Measurements from ENCODE around the gene LSM12.

DNA sequence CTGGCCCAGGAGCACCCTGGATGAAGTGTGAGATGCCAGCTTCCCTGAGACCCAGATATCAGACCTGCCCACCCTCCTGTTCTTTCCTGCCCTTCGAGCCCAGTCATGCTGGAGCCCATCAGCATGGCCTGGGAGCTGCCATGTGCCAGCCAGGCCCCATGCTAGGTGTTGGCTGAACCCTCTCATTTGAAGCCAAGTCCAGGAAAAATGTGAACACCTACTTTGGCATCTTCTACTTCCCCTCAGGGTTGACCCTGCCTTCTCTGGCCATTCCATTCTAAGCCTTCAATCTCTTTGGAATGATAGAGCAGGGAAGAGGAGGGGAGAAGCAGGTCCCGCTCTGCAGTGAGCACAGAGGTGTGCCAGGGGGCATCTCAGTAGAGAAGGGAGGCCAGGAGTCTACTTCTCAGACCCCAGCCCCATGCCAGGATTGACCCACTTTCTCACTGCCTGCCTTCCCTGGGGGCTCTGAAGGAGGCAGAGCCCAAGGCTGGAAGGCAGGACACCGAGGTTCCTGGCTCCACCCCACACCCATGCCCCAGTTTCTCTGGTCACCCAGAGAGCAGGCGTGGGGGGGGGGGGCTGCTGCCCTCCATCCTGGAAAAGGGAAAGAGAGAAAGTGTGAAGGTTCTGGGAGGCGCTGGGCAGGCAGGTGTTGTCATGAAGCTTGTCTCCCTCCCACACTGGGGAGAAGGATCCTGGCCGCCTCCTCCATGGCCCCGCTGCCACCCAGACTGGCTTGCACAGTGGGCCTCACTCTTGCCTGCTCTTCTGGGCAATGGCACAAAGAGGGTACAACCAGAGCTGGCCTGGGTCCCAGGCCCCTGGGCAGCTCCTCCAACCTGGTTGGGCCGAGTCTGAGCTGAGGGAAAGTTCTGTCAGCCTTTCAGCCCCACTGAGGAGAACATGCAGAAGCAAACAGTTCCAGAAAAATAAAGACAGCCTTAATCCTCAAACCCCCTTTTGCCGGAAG lies 47.7 kb upstream of the LSM12 start:
- TF ChIP-seq, protein P1, sequence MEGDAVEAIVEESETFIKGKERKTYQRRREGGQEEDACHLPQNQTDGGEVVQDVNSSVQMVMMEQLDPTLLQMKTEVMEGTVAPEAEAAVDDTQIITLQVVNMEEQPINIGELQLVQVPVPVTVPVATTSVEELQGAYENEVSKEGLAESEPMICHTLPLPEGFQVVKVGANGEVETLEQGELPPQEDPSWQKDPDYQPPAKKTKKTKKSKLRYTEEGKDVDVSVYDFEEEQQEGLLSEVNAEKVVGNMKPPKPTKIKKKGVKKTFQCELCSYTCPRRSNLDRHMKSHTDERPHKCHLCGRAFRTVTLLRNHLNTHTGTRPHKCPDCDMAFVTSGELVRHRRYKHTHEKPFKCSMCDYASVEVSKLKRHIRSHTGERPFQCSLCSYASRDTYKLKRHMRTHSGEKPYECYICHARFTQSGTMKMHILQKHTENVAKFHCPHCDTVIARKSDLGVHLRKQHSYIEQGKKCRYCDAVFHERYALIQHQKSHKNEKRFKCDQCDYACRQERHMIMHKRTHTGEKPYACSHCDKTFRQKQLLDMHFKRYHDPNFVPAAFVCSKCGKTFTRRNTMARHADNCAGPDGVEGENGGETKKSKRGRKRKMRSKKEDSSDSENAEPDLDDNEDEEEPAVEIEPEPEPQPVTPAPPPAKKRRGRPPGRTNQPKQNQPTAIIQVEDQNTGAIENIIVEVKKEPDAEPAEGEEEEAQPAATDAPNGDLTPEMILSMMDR (IDR thresholded peaks at IDR 0.05; ENCODE audit: borderline replicate concordance, extremely low read depth, low read length, poor library complexity, severe bottlenecking) = no peak
- no peak for TF ChIP-seq EZH2 (IDR thresholded peaks at IDR 0.05; ENCODE audit: borderline replicate concordance, low read depth, low read length, severe bottlenecking)

All from DND-41 (cell line).